ENCODE data around the gene ARID3A.

GRCh38 chr19:939922-940321 is 14.1 kb downstream of the ARID3A start:
- no peak for TF ChIP-seq POLR2A (IDR thresholded peaks at IDR 0.05)
- no peak for TF ChIP-seq EP300 (IDR thresholded peaks at IDR 0.05)
- TF ChIP-seq CTCF (IDR thresholded peaks at IDR 0.05), result no peak

All from sigmoid colon (tissue), 4 donors.